HG02678 (cell line): ENCODE measurements around the gene TRIML2.
"Not testable (repeated sequence)": the region's sequence is repeated elsewhere in the genome, so short reads cannot be mapped to it uniquely, and the experiment has no call there.

ENCODE experiments used
- ATAC-seq: cut with Tn5 transposase; IDR thresholded peaks from one replicate; pipeline ENCODE4 v1.9.1; 2021; ENCODE audit warnings: mild to moderate bottlenecking, moderate library complexity; ENCODE audit not compliant: unreplicated experiment

The TRIML2 gene

DNA sequence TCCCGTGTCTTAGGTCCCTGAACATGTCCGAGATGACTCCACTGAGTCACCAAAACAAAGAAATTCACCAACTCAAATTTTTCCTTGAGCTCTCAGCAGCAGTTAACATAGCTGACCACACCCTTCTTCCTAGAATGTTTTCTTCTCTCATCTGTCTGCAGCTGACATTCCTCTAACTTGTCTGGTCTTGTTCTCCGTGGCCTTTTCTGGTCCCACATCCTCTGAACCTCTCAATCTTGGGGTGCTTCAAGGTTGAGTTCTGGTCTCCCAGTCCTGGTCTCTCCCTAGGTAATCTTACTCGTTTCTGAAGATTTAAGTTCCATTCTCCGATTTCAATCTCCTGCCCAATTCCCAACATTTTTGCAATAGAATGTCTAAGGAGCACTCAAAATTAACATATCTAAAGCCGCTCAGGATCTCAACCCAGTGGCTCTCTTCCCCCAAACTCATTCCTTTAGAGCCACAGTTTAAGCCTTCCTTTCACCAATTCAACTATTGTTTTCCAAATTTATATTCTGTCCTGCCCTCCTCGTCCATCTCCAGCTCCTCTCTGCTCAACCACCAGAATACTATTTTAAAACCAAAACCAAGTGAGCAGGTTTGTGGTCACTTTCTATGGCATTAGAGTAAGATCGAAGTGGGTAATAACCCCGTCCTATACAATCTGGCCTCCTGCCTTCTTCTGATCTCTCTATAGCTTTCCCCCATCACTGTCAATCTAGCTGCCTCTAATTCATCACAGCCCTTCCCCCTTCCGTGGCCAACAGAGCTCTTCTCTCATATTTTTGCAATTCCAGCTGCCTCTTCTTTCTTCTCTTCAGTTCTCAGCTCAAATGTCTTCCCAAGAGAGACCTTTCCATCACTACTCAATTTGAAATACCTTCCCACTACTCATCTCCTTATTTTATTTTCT lies 1.2 kb downstream of the TRIML2 start:
- no peak for ATAC-seq

DNA sequence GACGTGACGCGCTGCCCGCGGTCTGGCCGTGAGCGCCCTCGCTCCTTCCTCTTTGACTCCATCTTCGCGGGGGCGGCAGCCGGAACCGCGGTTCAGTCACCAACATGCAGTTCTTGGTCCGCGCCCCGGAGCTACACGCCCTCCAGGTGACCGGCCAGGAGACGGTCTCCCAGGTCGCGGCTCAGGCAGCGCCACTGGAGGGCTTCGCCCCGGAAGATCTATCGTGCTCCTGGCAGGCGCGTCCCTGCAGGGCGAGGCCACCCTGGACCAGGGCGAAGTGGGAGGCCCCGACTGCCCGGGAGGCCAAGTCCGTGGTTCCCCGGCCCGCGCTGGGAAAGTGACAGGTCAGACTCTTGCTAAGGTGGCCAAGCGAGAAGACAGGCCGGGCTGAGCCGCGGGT lies 2.9 kb downstream of the TRIML2 start:
- no peak for ATAC-seq

DNA sequence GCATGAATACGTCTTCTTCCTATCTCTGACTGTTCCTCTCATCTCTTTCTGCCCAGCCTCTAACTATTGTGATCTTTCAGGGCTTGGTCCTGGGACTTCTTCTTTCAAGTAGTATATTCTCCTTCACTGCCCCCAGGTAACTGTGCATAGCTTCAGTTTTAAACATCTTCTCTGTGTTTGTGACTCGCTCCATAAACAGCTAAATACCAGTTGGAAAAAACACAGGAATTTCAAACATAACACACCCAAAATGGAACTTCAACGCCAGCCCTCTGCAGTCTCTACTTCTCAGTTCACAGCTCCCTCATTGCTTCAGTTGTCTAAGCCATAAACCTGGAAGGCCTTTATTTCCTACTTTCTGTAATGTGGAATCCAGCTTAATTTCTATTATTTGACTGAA lies 16.6 kb downstream of the TRIML2 start:
- no peak for ATAC-seq

DNA sequence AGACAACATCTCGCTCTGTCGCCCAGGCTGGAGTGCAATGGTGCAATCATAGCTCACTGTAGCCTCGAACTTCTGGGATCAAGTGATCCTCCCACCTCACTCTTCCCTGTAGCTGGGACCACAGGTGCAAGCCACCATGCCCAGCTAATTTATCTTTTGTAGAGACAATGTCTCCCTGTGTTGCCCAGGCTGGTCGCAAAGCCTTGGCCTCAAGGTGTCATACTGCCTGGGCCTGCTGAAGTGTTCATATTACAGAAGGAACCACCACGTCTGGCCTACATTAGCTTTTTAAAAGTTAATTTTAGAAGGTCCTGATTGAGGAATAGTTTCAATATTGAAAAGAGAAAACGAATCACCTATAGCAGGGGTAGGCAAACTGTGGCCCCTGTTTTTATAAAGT lies 22.5 kb downstream of the TRIML2 start:
- no peak for ATAC-seq

DNA sequence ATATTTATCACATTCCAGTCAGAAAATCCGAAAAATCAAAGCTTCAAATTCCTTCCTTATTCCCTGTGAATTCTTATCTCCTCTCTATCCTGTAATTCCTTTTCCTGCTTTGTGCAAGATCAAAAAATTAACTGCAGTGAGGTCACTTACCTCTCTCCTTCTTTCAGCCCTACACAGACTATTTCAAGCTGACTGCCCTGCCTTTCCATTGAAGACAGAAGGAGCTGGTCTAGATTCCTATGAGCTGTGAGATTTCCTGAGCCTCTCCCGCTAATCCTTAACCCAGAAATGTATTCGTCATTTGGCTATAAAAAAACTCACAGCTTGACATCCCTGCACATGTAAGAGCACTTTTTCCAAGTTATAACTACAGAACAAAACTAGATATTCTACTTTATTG lies 26.6 kb downstream of the TRIML2 start:
- ATAC-seq = no peak

DNA sequence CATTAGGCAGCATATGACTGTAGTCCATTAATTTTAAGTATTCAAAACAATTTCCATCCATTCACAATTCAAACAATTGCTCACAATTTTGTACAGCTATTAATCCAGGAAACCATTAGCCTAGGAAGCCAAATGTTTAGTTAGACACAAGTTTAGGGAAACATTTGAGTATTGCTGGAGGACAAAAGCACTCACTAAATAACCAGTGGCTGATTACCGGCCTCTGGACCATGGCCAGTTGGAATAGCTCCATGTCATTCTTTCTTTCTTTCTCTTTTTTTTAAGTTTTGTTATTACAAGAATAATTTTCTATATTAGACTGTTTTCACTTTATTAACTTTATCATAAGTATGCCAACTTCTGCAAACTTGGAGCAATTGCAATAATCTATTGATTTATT lies 31.3 kb downstream of the TRIML2 start:
- ATAC-seq = no peak

DNA sequence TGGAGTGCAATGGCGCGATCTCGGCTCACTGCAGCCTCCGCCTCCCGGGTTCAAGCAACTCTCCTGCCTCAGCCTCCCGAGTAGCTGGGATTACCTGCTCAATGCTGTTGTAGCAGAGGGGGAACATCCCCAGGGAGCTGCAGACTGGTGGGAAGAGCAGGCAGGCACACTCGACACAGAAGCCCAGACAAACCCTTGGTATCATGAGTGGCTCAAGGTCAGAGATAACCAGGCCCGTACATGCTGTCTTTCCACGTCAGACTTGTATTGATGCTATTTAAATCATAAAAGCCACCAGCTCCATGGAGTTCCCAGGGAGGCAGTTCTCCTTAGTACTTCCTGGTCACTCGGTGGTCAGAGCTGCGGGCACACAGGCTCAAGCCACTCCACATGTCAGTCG lies 33.2 kb downstream of the TRIML2 start:
- no peak for ATAC-seq

DNA sequence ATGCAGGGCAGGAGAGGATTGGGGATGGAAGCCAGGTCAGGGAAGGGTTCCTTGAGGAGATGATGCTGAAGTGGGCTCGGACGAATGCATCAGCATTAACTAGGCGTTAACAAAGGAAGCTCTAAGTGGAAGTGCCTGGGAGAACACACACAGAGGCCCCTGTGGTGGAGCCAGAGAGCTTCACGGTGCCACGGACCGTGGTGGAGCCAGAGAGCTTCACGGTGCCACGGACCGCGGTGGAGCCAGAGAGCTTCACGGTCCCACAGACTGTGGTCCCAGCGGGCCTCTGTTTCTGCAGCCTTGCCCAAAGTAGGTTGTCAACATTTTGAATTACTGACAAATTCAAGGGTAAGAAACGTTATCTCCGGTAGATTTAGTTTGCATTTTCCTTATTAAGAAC lies 48.3 kb downstream of the TRIML2 start:
- ATAC-seq = no peak

DNA sequence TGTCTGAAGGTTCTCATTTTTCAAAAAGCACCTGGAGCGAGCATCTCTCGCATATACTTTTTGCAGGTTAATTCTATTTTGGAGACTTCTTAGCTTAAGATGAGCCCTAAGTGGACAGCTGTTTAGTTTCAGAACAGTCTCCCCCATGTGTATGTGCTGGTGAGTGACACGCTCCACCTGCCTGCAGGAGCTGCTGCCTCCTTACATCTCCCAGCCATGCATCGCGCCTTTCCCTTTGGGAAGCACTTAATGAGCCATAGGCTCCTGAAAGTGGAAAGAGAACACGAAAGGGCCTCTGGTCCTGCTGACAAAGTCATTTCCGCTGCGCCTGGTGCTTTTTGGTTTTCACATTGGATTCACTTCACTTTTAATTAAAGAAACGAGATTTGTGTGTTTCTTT lies 56.1 kb downstream of the TRIML2 start:
- no peak for ATAC-seq

DNA sequence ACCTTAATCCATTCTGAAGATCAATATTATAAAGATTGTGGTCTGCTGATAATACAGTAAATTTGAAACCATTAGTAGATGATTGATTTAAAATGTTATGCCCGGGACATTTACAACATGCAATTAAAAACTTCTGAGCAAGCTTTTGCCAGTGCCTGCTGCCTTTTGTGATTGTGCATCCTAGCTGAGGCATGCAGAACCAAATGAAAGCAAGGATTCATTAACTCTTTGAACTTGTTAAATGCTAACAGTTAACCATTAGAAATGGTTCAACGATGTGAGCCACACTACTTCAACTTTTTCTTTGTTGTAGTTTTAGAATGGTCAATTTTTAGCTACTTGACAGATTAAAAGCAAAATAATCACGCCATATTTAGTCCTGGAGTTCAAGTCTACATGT lies 62.7 kb downstream of the TRIML2 start:
- ATAC-seq = no peak

DNA sequence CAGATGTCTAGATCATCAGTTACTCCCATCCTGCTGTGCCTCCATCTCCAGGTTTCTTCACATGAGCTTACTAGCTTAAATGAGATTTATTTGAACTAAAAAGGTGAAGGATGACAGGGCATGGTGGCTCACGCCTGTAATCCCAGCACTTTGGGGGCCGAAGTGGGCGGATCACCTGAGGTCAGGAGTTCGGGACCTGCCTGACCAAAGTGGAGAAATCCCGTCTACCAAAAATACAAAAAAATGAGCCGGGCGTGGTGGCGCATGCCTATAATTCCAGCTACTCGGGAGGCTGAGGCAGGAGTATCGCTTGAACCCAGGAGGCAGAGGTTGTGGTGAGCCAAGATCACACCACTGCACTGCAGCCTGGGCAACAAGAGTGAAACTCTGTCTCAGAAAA lies 63.9 kb downstream of the TRIML2 start:
- not testable (repeated sequence) for ATAC-seq

DNA sequence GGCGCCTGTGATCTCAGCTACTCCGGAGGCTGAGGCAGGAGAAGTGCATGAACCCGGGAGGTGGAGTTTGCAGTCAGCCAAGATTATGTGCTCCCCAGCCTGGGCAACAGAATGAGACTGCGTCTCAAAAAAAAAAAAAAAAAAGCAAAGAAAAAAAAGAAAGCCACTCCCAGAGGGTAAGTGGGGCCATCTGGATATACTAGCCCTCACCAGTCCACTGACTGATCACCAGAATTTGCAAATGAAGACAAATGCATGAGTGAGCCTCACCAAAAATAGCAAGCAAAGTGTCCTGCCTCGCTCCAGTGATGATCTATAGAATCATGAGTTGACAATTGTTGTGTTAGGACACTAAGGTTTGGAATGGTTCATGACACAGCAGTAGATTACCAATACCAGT lies 66.2 kb downstream of the TRIML2 start:
- no peak for ATAC-seq

DNA sequence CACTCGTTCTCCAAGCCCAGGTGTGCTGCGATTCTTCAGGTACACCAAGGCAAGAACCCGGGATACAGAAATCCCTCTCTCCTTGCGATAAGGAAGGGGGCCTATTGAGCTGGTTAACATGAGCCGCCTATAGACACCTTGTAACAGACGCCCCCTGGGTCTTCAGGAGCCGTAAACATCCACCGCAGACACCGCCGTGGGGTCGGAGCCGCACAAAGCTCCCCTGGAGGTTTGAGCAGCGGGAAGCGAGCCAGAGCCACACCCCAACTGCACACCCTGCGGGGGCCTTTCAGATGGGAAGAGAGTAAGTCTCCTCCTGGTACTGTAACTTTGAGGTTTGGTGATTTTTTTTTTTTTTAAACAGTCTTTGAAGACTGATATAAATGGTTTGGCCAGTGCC lies 67.2 kb downstream of the TRIML2 start:
- ATAC-seq = no peak

DNA sequence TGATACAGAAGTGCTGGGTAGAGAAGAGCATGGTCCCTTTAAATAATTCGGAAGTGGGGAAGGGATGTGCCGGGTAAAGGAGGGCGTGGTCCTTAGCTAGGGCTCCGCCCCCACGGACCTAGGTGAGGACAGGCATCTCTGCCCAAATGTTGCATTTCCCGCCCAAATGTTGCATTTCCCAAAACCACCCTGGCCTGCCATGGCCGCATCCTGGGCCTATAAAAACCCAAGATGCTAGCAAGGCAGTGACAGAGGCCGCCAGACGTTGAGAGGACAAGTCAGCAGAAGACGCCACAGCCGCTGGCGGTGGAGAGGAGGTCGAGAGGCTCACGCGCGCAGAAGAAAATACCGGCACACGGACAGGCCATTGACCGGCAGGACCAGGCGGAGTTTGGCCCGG lies 67.7 kb downstream of the TRIML2 start:
- no peak for ATAC-seq
